ENCODE measurements around the gene MID2.
A peak's percentile ranks its signal among the peaks of the same experiment; 100 is the strongest.
"Not testable (repeated sequence)": the region's sequence is repeated elsewhere in the genome, so short reads cannot be mapped to it uniquely, and the experiment has no call there.

Gene MID2

GRCh38 chrX:107825698-107826237, at the start of gene MID2:
Gene MID2, plus strand, starts transcription at chrX:107825866. Its CDS starts 561 bp downstream, at chrX:107826427.
- peak; percentile 13 for DNase-seq (ENCODE audit: low read depth)

GRCh38 chrX:107776649-107777535, 48.8 kb upstream of the MID2 start:
- DNase-seq (ENCODE audit: low read depth): peak; percentile 58

- DNase-seq (ENCODE audit: low read depth): no peak
Observed at GRCh38 chrX:107777536-107777832, 48.2 kb upstream of the MID2 start, which contains the start of gene NCBP2L. Gene NCBP2L, plus strand, starts transcription at chrX:107777733. Its CDS starts 16,488 bp downstream, at chrX:107794221.

- no peak for DNase-seq (ENCODE audit: low read depth)
Observed at GRCh38 chrX:107780525-107780924, 45.1 kb upstream of the MID2 start.

- no peak for DNase-seq (ENCODE audit: low read depth)
Observed at GRCh38 chrX:107787827-107788226, 37.8 kb upstream of the MID2 start.

- DNase-seq (ENCODE audit: low read depth): no peak
Observed at GRCh38 chrX:107804427-107804826, 21.2 kb upstream of the MID2 start.

GRCh38 chrX:107805179-107805578, 20.5 kb upstream of the MID2 start:
- no peak for DNase-seq (ENCODE audit: low read depth)

GRCh38 chrX:107810053-107810452, 15.6 kb upstream of the MID2 start:
- DNase-seq (ENCODE audit: low read depth): not testable (repeated sequence)

GRCh38 chrX:107818900-107819521, 6.7 kb upstream of the MID2 start:
- DNase-seq (ENCODE audit: low read depth): no peak

GRCh38 chrX:107823042-107823441, 2.6 kb upstream of the MID2 start:
- no peak for DNase-seq (ENCODE audit: low read depth)

GRCh38 chrX:107823456-107823855, 2.2 kb upstream of the MID2 start:
- no peak for DNase-seq (ENCODE audit: low read depth)

GRCh38 chrX:107826238-107827029, 768 bp downstream of the MID2 start:
- peak; percentile 8 for DNase-seq (ENCODE audit: low read depth)

GRCh38 chrX:107827030-107827831, 1.6 kb downstream of the MID2 start:
- no peak for DNase-seq (ENCODE audit: low read depth)

GRCh38 chrX:107827852-107828251, 2.2 kb downstream of the MID2 start:
- DNase-seq (ENCODE audit: low read depth): no peak

- no peak for DNase-seq (ENCODE audit: low read depth)
Observed at GRCh38 chrX:107829878-107830277, 4.2 kb downstream of the MID2 start.

GRCh38 chrX:107831071-107831730, 5.5 kb downstream of the MID2 start:
- no peak for DNase-seq (ENCODE audit: low read depth)

- DNase-seq (ENCODE audit: low read depth): no peak
Observed at GRCh38 chrX:107834275-107835201, 8.9 kb downstream of the MID2 start.

- no peak for DNase-seq (ENCODE audit: low read depth)
Observed at GRCh38 chrX:107836958-107837357, 11.3 kb downstream of the MID2 start.

GRCh38 chrX:107840971-107841370, 15.3 kb downstream of the MID2 start:
- no peak for DNase-seq (ENCODE audit: low read depth)
